PC-3 (cell line): ENCODE data around the gene LIN28B. TPM values are rescaled to one million over a fixed set of nuclear protein-coding genes. Genes with fewer than 3 reads are reported as not detected.
A peak's percentile ranks its signal among the peaks of the same experiment; 100 is the strongest.

ENCODE experiments used
- ATAC-seq: fragments of 200-7000 bp; cut with Tn5 transposase; 2 replicates; pipeline ENCODE4 v1.9.1; 2020; ENCODE audit warnings: mild to moderate bottlenecking, moderate library complexity
- BruUV-seq: library from RNA; stranded (reverse); fragments of 400-500 nt; replicated peaks from 2 replicates; lab custom pipeline; 2021; lab: Mats Ljungman, UMichigan
- CTCF ChIA-PET: fragments of 300-600 bp; sonication (Branson Sonifier 250); formaldehyde crosslinking; loops from one replicate; lab custom pipeline; 2022; ENCODE audit warnings: antibody characterized with exemption; lab: Charles Lee
- POLR2A ChIA-PET: fragments of 300-600 bp; sonication (Branson Sonifier 250); formaldehyde crosslinking; loops from one replicate; lab custom pipeline; 2022; ENCODE audit warnings: antibody characterized with exemption; ENCODE audit not compliant: unreplicated experiment; lab: Charles Lee
- DNase-seq: peaks from one replicate; pipeline ENCODE4 v3.0.0-alpha.2; 2015
- H2AFZ ChIP-seq: fragments of 300-600 bp; sonication (generic); 2 replicates; pipeline ENCODE4 v1.6.0; 2016; ENCODE audit warnings: antibody characterized with exemption, low read length
- H3F3A ChIP-seq: fragments of 300-600 bp; sonication (generic); one replicate; pipeline ENCODE4 v1.6.0; 2017; ENCODE audit warnings: antibody characterized with exemption, low read length, control low read depth, mild to moderate bottlenecking; ENCODE audit not compliant: unreplicated experiment
- H3K27ac ChIP-seq: fragments of 300-600 bp; sonication (generic); 2 replicates; pipeline ENCODE4 v1.5.1; 2016; ENCODE audit warnings: mild to moderate bottlenecking, low read length
- H3K27me3 ChIP-seq: fragments of 300-600 bp; sonication (generic); 2 replicates; pipeline ENCODE4 v1.6.1; 2016; ENCODE audit warnings: low read length, mixed read lengths
- H3K36me3 ChIP-seq: fragments of 300-600 bp; sonication (generic); 2 replicates; pipeline ENCODE4 v1.6.1; 2016; ENCODE audit warnings: low read depth, mixed run types, low read length, mixed read lengths
- H3K4me1 ChIP-seq: fragments of 300-600 bp; sonication (generic); 2 replicates; pipeline ENCODE4 v1.5.1; 2016; ENCODE audit warnings: low read length; ENCODE audit not compliant: insufficient read depth
- H3K4me2 ChIP-seq: fragments of 300-600 bp; sonication (generic); 2 replicates; pipeline ENCODE4 v1.6.0; 2016; ENCODE audit warnings: low read length
- H3K4me3 ChIP-seq: fragments of 300-600 bp; sonication (generic); 2 replicates; pipeline ENCODE4 v1.5.1; 2016; ENCODE audit warnings: mild to moderate bottlenecking, low read length, mixed read lengths
- H3K79me2 ChIP-seq: fragments of 300-600 bp; sonication (generic); 2 replicates; pipeline ENCODE4 v1.6.1; 2017; ENCODE audit warnings: low read length, mixed read lengths
- H3K9ac ChIP-seq: fragments of 300-600 bp; sonication (generic); 2 replicates; pipeline ENCODE4 v1.6.0; 2016; ENCODE audit warnings: mild to moderate bottlenecking, low read length
- H3K9me2 ChIP-seq: fragments of 300-600 bp; sonication (generic); replicated peaks from 2 replicates; pipeline ENCODE4 v1.6.1; 2016; ENCODE audit warnings: mixed run types, low read length, mixed read lengths
- H3K9me3 ChIP-seq: fragments of 300-600 bp; sonication (generic); 2 replicates; pipeline ENCODE4 v1.6.1; 2016; ENCODE audit warnings: low read length, mixed read lengths
- H4K20me1 ChIP-seq: fragments of 300-600 bp; sonication (generic); 2 replicates; pipeline ENCODE4 v1.6.1; 2016; ENCODE audit warnings: low read length, mixed read lengths
- CTCF ChIP-seq: fragments of 300-600 bp; sonication (generic); conservative IDR thresholded peaks from 2 replicates; pipeline ENCODE4 v1.5.1; 2017; ENCODE audit warnings: antibody characterized with exemption, low read depth, mild to moderate bottlenecking, low read length
- EZH2 ChIP-seq: fragments of 300-600 bp; sonication (generic); IDR thresholded peaks from one replicate; pipeline ENCODE4 v1.6.1; 2017; ENCODE audit warnings: antibody characterized with exemption, mild to moderate bottlenecking, low read length; ENCODE audit not compliant: unreplicated experiment
- EZH2phosphoT487 ChIP-seq: fragments of 300-600 bp; sonication (generic); IDR thresholded peaks from 2 replicates; pipeline ENCODE4 v1.6.1; 2018; ENCODE audit warnings: mild to moderate bottlenecking, antibody characterized with exemption, low read length, borderline replicate concordance
- intact Hi-C: fragments of 100-400 bp; cut with micrococcal nuclease; formaldehyde crosslinking; loops from 2 replicates; pipeline ENCODE4 v1.9.0; 2023
- total RNA-seq: library from RNA; depleted of rRNA; stranded (reverse); fragments of >200 nt; gene quantifications from 2 replicates; pipeline ENCODE4 v1.2.3, GENCODE V29; 2014

LIN28B gene
- total RNA-seq, 1 experiment from 2014 or later = 0.11 TPM

DNA sequence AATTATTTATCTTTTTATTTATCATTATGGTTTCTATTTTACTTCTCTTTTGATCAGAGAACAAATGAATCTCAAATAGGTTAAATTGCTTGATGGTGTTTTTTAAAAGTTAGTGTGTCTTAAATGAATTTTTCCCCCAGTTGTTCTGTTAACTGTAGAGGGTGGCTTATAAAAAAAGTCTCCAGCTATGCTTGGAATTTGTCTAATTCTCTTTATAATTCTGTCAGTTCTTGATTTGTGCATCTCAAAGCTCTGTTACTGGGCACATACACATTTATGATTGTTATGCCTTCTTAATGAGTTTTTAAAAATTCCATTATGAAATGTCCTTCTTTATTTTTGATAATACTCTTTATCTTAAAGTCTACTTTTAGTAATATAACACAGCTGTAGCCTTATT is 58.0 kb downstream of the LIN28B start:
- intact Hi-C loops = no loop called here
- DNase-seq (no peak), ATAC-seq (no peak)
- H3K79me2 ChIP-seq = no peaks in the 10 kb centered on the region
- no peak overlapping the region for H2AFZ ChIP-seq
- TF ChIP-seq EZH2 (no peak), EZH2phosphoT487 (no peak), CTCF (no peak)
- no peak overlapping the region for H3K27ac ChIP-seq
- H3K4me2 ChIP-seq = no peak overlapping the region
- no peaks in the 10 kb centered on the region for H3K27me3 ChIP-seq
- BruUV-seq = no TSS peak
- no peaks in the 10 kb centered on the region for H3F3A ChIP-seq
- ChIA-PET POLR2A (no interaction called here), CTCF (no interaction called here)
- H3K4me1 ChIP-seq = peaks cover 11% of the 10 kb centered on the region
- H3K9ac ChIP-seq = no peak overlapping the region
- no peak overlapping the region for H3K4me3 ChIP-seq
- no peaks in the 10 kb centered on the region for H3K9me3 ChIP-seq
- no peaks in the 10 kb centered on the region for H4K20me1 ChIP-seq
- no peaks in the 10 kb centered on the region for H3K36me3 ChIP-seq
- no peaks in the 10 kb centered on the region for H3K9me2 ChIP-seq

GRCh38 chr6:105015482-105015881 is 58.6 kb downstream of the LIN28B start:
- no peak overlapping the region for H2AFZ ChIP-seq
- no TSS peak for BruUV-seq
- no peak overlapping the region for H3K4me3 ChIP-seq
- H3K27ac ChIP-seq = no peak overlapping the region
- intact Hi-C loops = no loop called here
- H3K4me1 ChIP-seq = peaks cover 11% of the 10 kb centered on the region
- no peaks in the 10 kb centered on the region for H3F3A ChIP-seq
- no peaks in the 10 kb centered on the region for H3K9me2 ChIP-seq
- no peaks in the 10 kb centered on the region for H3K36me3 ChIP-seq
- no peaks in the 10 kb centered on the region for H4K20me1 ChIP-seq
- CTCF ChIA-PET = interaction anchor here (0.6 kb wide), 1 partner anchor 44 kb away, joined by 3 read pairs; no protein-coding TSS in a partner anchor
- TF ChIP-seq CTCF = no peak
- TF ChIP-seq EZH2 = no peak
- no peak for TF ChIP-seq EZH2phosphoT487
- ATAC-seq (peak; percentile 29; the same call in 1 of the 2 replicates), DNase-seq (peak; percentile 15)
- H3K4me2 ChIP-seq = no peak overlapping the region
- H3K79me2 ChIP-seq = no peaks in the 10 kb centered on the region
- POLR2A ChIA-PET = no interaction called here
- H3K27me3 ChIP-seq = no peaks in the 10 kb centered on the region
- no peak overlapping the region for H3K9ac ChIP-seq
- no peaks in the 10 kb centered on the region for H3K9me3 ChIP-seq

DNA sequence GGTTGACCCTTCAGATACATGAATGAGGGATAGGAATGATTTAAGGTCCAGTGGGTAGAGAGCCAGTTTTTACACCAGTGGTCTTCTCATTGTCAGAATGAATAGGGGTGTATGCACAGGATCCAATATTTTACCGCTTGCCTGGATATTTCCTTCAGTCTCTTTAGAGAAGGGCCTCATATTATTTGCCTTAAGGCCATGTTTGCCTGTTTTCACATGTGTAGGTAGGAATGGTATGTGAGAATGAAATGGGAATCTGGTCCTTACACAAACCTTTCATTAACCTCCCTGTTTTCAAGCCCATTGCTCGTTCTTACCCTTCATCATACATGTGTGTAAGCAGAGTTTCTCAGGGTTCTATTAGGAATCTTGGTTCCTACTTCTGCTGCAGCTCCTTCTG is 62.4 kb downstream of the LIN28B start:
- no peaks in the 10 kb centered on the region for H3K27me3 ChIP-seq
- no peak overlapping the region for H3K4me3 ChIP-seq
- no TSS peak for BruUV-seq
- no peak overlapping the region for H3K9ac ChIP-seq
- no peak overlapping the region for H2AFZ ChIP-seq
- H3K9me2 ChIP-seq = no peaks in the 10 kb centered on the region
- TF ChIP-seq CTCF (no peak), EZH2phosphoT487 (no peak), EZH2 (no peak)
- no peaks in the 10 kb centered on the region for H3K36me3 ChIP-seq
- DNase-seq (no peak), ATAC-seq (no peak)
- no peak overlapping the region for H3K27ac ChIP-seq
- H3K9me3 ChIP-seq = no peaks in the 10 kb centered on the region
- no peaks in the 10 kb centered on the region for H3K79me2 ChIP-seq
- POLR2A ChIA-PET = no interaction called here
- H3K4me1 ChIP-seq = peaks cover 11% of the 10 kb centered on the region
- no peaks in the 10 kb centered on the region for H3F3A ChIP-seq
- no peaks in the 10 kb centered on the region for H4K20me1 ChIP-seq
- CTCF ChIA-PET = no interaction called here
- no peak overlapping the region for H3K4me2 ChIP-seq
- intact Hi-C loops = no loop called here
